Neutrophil (primary cell): ENCODE data around the gene REEP3.
A peak's percentile ranks its signal among the peaks of the same experiment; 100 is the strongest.

Experiments used
- H3K27ac ChIP-seq: fragments of 200-600 bp; sonication (generic); 2 replicates; pipeline ENCODE4 v1.5.1; 2016; ENCODE audit warnings: mild to moderate bottlenecking, moderate library complexity
- H3K27me3 ChIP-seq: fragments of 200-600 bp; sonication (generic); 2 replicates; pipeline ENCODE4 v1.6.0; 2016; ENCODE audit warnings: mild to moderate bottlenecking
- H3K36me3 ChIP-seq: fragments of 200-600 bp; sonication (generic); 2 replicates; pipeline ENCODE4 v1.5.1; 2017
- H3K4me1 ChIP-seq, 2 experiments: fragments of 200-600 bp in 1 of 2; sonication (generic) in 1 of 2; 1 replicate in 1 of 2; 2 replicates in 1 of 2; pipeline versions ENCODE4 v1.5.1 to v1.6.1; 2013 to 2016; ENCODE audit warnings: low read depth in 1 of 2, low read length in 1 of 2, mild to moderate bottlenecking in 1 of 2, moderate library complexity in 1 of 2; ENCODE audit not compliant: control insufficient read depth in 1 of 2, insufficient read depth in 1 of 2
- H3K4me3 ChIP-seq, 2 experiments: fragments of 200-600 bp in 1 of 2; sonication (generic) in 1 of 2; 1 replicate in 1 of 2; 2 replicates in 1 of 2; pipeline ENCODE4 v1.5.1; 2013 to 2016; ENCODE audit warnings: low read depth in 1 of 2, low read length in 1 of 2, mild to moderate bottlenecking in 1 of 2, moderate library complexity in 1 of 2
- H3K9me3 ChIP-seq: fragments of 200-600 bp; sonication (generic); 2 replicates; pipeline ENCODE4 v1.5.1; 2016
- CTCF ChIP-seq: fragments of 200-600 bp; sonication (generic); IDR thresholded peaks from 2 replicates; pipeline ENCODE4 v1.5.1; 2016; ENCODE audit warnings: antibody characterized with exemption

REEP3 gene

GRCh38 chr10:63522277-63522687 is 1.1 kb downstream of the REEP3 start:
- H3K36me3 ChIP-seq, result no peaks in the 10 kb centered on the region
- peak overlapping the region; percentile 91 for H3K27ac ChIP-seq
- H3K9me3 ChIP-seq, result no peaks in the 10 kb centered on the region
- TF ChIP-seq CTCF, result no peak
- H3K4me1 ChIP-seq, result peaks cover 16 to 20% of the 10 kb centered on the region in 2 experiments
- H3K4me3 ChIP-seq, result peak overlapping the region; percentile 68 to 76
- no peaks in the 10 kb centered on the region for H3K27me3 ChIP-seq

GRCh38 chr10:63522995-63523394 is 1.8 kb downstream of the REEP3 start:
- TF ChIP-seq CTCF, result no peak
- Histone ChIP-seq H3K36me3 (no peaks in the 10 kb centered on the region), H3K27ac (no peak overlapping the region), H3K4me1 (peaks cover 16 to 20% of the 10 kb centered on the region in 2 experiments), H3K27me3 (no peaks in the 10 kb centered on the region), H3K4me3 (no peak overlapping the region), H3K9me3 (no peaks in the 10 kb centered on the region)

GRCh38 chr10:63525021-63525420 is 3.8 kb downstream of the REEP3 start:
- H3K27ac ChIP-seq, result no peak overlapping the region
- H3K4me3 ChIP-seq, result no peak overlapping the region
- H3K36me3 ChIP-seq, result no peaks in the 10 kb centered on the region
- no peak for TF ChIP-seq CTCF
- H3K27me3 ChIP-seq, result no peaks in the 10 kb centered on the region
- H3K4me1 ChIP-seq, result peaks cover 15 to 16% of the 10 kb centered on the region in 2 experiments
- H3K9me3 ChIP-seq, result no peaks in the 10 kb centered on the region

GRCh38 chr10:63527401-63527800 is 6.2 kb downstream of the REEP3 start:
- TF ChIP-seq CTCF, result no peak
- H3K36me3 ChIP-seq, result no peaks in the 10 kb centered on the region

GRCh38 chr10:63528084-63528744 is 7.0 kb downstream of the REEP3 start:
- Histone ChIP-seq H3K4me1 (no peaks in the 10 kb centered on the region), H3K27me3 (no peaks in the 10 kb centered on the region), H3K4me3 (no peak overlapping the region), H3K27ac (no peak overlapping the region), H3K36me3 (no peaks in the 10 kb centered on the region), H3K9me3 (no peaks in the 10 kb centered on the region)
- TF ChIP-seq CTCF, result no peak

More at GRCh38 chr10:63527401-63527800, 6.2 kb downstream of the REEP3 start:
- Histone ChIP-seq H3K4me1 (peaks cover under 1% of the 10 kb centered on the region in 2 experiments), H3K27me3 (no peaks in the 10 kb centered on the region), H3K4me3 (no peak overlapping the region), H3K27ac (no peak overlapping the region), H3K9me3 (no peaks in the 10 kb centered on the region)
